B cell (primary cell): ENCODE data around the gene IL22RA2. TPM values are rescaled to one million over a fixed set of nuclear protein-coding genes. Genes with fewer than 3 reads are reported as not detected.

Experiments used
- ATAC-seq: fragments of 200-7000 bp; cut with Tn5 transposase; one replicate; pipeline ENCODE4 v1.10.0; 2021; ENCODE audit warnings: low read depth, mild to moderate bottlenecking, moderate number of reproducible peaks, moderate library complexity
- CTCF ChIA-PET: fragments of 350-600 bp; sonication (Branson Sonifier 250); formaldehyde crosslinking; loops from one replicate; lab custom pipeline; 2021; ENCODE audit warnings: antibody characterized with exemption, inconsistent platforms; lab: Charles Lee
- POLR2A ChIA-PET: fragments of 350-600 bp; sonication (Branson Sonifier 250); formaldehyde crosslinking; loops from one replicate; lab custom pipeline; 2021; ENCODE audit warnings: antibody characterized with exemption; lab: Charles Lee
- DNase-seq: peaks from one replicate; pipeline ENCODE4 v3.0.0; 2013
- H2AFZ ChIP-seq: 2 replicates; pipeline ENCODE4 v1.6.1; 2012; ENCODE audit warnings: mild to moderate bottlenecking, low read depth, low read length; ENCODE audit not compliant: insufficient read depth, poor library complexity, severe bottlenecking
- H3K27ac ChIP-seq, 2 donors: 1 replicate in 1 of 2; 2 replicates in 1 of 2; pipeline ENCODE4 v1.5.1; 2012 to 2013; ENCODE audit warnings: low read length in 2 of 2, mild to moderate bottlenecking in 2 of 2, moderate library complexity in 1 of 2
- H3K27me3 ChIP-seq, 4 experiments: fragments of 200-600 bp in 1 of 4; sonication (generic) in 1 of 4; replicated peaks in 1 of 4; 1 replicate in 2 of 4; 2 replicates in 2 of 4; pipeline versions ENCODE4 v1.6.1 to v1.7.0; 2013 to 2016; ENCODE audit warnings: low read length in 3 of 4, mild to moderate bottlenecking in 2 of 4, mixed read lengths in 1 of 4, moderate library complexity in 1 of 4; ENCODE audit not compliant: insufficient read depth in 4 of 4, control insufficient read depth in 3 of 4; ENCODE audit errors: control extremely low read depth in 1 of 4
- H3K36me3 ChIP-seq, 2 experiments: replicated peaks in 1 of 2; 1 replicate in 1 of 2; 2 replicates in 1 of 2; pipeline versions ENCODE4 v1.6.1 to v1.7.1; 2013; ENCODE audit warnings: low read length in 1 of 2; ENCODE audit not compliant: insufficient read depth in 2 of 2, control insufficient read depth in 1 of 2; ENCODE audit errors: control extremely low read depth in 1 of 2, extremely low read depth in 1 of 2
- H3K4me1 ChIP-seq, 2 donors: fragments of 200-600 bp in 1 of 2; sonication (generic) in 1 of 2; 1 replicate in 1 of 2; 2 replicates in 1 of 2; pipeline versions ENCODE4 v1.5.1 to v1.6.1; 2013 to 2017; ENCODE audit warnings: low read length in 2 of 2; ENCODE audit not compliant: control insufficient read depth in 2 of 2, insufficient read depth in 2 of 2
- H3K4me2 ChIP-seq: replicated peaks from 2 replicates; pipeline ENCODE3; 2012; ENCODE audit warnings: mild to moderate bottlenecking, low read depth, low read length; ENCODE audit not compliant: poor library complexity, severe bottlenecking
- H3K4me3 ChIP-seq, 5 experiments: fragments of 200-600 bp in 1 of 5; sonication (generic) in 1 of 5; 1 replicate in 3 of 5; 2 replicates in 2 of 5; pipeline versions ENCODE4 v1.5.1 to v1.7.0; 2011 to 2016; ENCODE audit warnings: low read length in 4 of 5, mild to moderate bottlenecking in 4 of 5, low read depth in 2 of 5, control low read depth in 1 of 5, moderate library complexity in 1 of 5; ENCODE audit not compliant: insufficient read depth in 1 of 5; ENCODE audit errors: control extremely low read depth in 1 of 5, extremely low read depth in 1 of 5
- H3K79me2 ChIP-seq: fragments of 200-600 bp; sonication (generic); one replicate; pipeline ENCODE4 v1.6.0; 2016; ENCODE audit warnings: low read length; ENCODE audit not compliant: control insufficient read depth, insufficient read depth
- H3K9ac ChIP-seq: fragments of 200-600 bp; sonication (generic); 2 replicates; pipeline ENCODE4 v1.6.1; 2017; ENCODE audit warnings: mild to moderate bottlenecking, low read length, moderate library complexity
- H3K9me3 ChIP-seq, 3 donors: one replicate each; pipeline versions ENCODE4 v1.6.1 to v1.7.1; 2013; ENCODE audit warnings: low read length in 2 of 3; ENCODE audit not compliant: control insufficient read depth in 2 of 3, insufficient read depth in 1 of 3; ENCODE audit errors: control extremely low read depth in 1 of 3
- H4K20me1 ChIP-seq: 2 replicates; pipeline ENCODE4 v1.6.0; 2012; ENCODE audit warnings: mild to moderate bottlenecking, low read length; ENCODE audit not compliant: insufficient read depth, control insufficient read depth, poor library complexity, severe bottlenecking
- H3K27ac Mint-ChIP-seq: one replicate; pipeline ENCODE4 v1.8.0; 2021; ENCODE audit warnings: mixed read lengths
- H3K27me3 Mint-ChIP-seq: one replicate; pipeline ENCODE4 v1.8.0; 2021; ENCODE audit warnings: mixed read lengths
- H3K4me1 Mint-ChIP-seq: one replicate; pipeline ENCODE4 v1.8.0; 2021; ENCODE audit warnings: mixed read lengths
- H3K4me3 Mint-ChIP-seq: one replicate; pipeline ENCODE4 v1.8.0; 2021; ENCODE audit warnings: mixed read lengths
- H3K9me3 Mint-ChIP-seq: one replicate; pipeline ENCODE4 v1.8.0; 2022; ENCODE audit warnings: mixed read lengths; ENCODE audit not compliant: insufficient read depth
- CTCF ChIP-seq: fragments of 200-600 bp; IDR thresholded peaks from one replicate; pipeline ENCODE4 v1.8.0; 2022; ENCODE audit warnings: antibody characterized with exemption, mild to moderate bottlenecking
- EZH2 ChIP-seq: IDR thresholded peaks from 2 replicates; pipeline ENCODE4 v1.6.1; 2012; ENCODE audit warnings: borderline replicate concordance, low read depth, mild to moderate bottlenecking, moderate library complexity, low read length; ENCODE audit not compliant: insufficient read depth, poor library complexity, severe bottlenecking
- WGBS: methylation state at CpG from one replicate; pipeline ENCODE4 v1.1.5; 2013; ENCODE audit warnings: missing lambda C conversion rate; ENCODE audit not compliant: insufficient coverage; 5-methylcytosine and 5-hydroxymethylcytosine counted together
- intact Hi-C: fragments of 100-400 bp; cut with micrococcal nuclease; formaldehyde crosslinking; loops from one replicate; pipeline ENCODE4 v1.10.0; 2022
- polyA plus RNA-seq: library from polyadenylated mRNA; depleted of rRNA; stranded (reverse); fragments of >200 nt; gene quantifications from 2 replicates; pipeline ENCODE4 v1.2.3, GENCODE V29; 2012
- total RNA-seq, 2 donors: library from RNA; stranded (reverse); fragments of 120-200 nt in 1 of 2; gene quantifications; 1 replicate in 1 of 2; 2 replicates in 1 of 2; pipeline versions ENCODE4 v1.2.3 to v1.2.4, GENCODE V29; 2013 to 2022

The IL22RA2 gene
- total and polyA plus RNA-seq, 2 donors (not counting 1 experiment from before 2014, with no cell fraction given), result not detected

- Histone ChIP-seq H3K27me3 (no peaks in the 10 kb centered on the region), H3K79me2 (peaks cover 100% of the 10 kb centered on the region), H3K27ac (peak overlapping the region in 1 of 2 donors; percentile 45), H2AFZ (no peak overlapping the region), H3K9ac (peak overlapping the region; percentile 9), H3K9me3 (peaks cover 0 to 12% (median 9%) of the 10 kb centered on the region in 3 donors), H3K4me1 (peaks cover 52 to 60% of the 10 kb centered on the region in 2 donors), H3K4me2 (peak overlapping the region; percentile 34), H4K20me1 (peaks cover 51% of the 10 kb centered on the region), H3K4me3 (no peak overlapping the region), H3K36me3 (peaks cover 0 to 28% of the 10 kb centered on the region in 2 experiments)
- Mint-ChIP-seq H3K9me3 (peaks cover 3% of the 10 kb centered on the region), H3K4me3 (peak overlapping the region; percentile 18), H3K27ac (peak overlapping the region; percentile 73), H3K27me3 (no peaks in the 10 kb centered on the region), H3K4me1 (peaks cover 85% of the 10 kb centered on the region)
- WGBS, result no CpG with 5 or more reads among the region's 2 CpGs
- ATAC-seq, result no peak
- ChIA-PET CTCF (interaction anchor here (0.9 to 2.3 kb wide), 4 partner anchors 8 to 119 kb away, joined by 3 to 10 read pairs (median 3); no protein-coding TSS in a partner anchor), POLR2A (no interaction called here)
- intact Hi-C loops, result loop anchor here (10.0 kb wide), 1 partner anchor 651 kb away; the partner anchor contains the start of gene TNFAIP3
- TF ChIP-seq EZH2, result no peak
- TF ChIP-seq CTCF, result no peak
- DNase-seq, result no peak
Observed at GRCh38 chr6:137213813-137214212, 40.4 kb upstream of the IL22RA2 start.

GRCh38 chr6:137213331-137213740 is 39.9 kb upstream of the IL22RA2 start:
- ChIA-PET CTCF (interaction anchor here (0.6 to 2.3 kb wide), 5 partner anchors 9 to 119 kb away, joined by 3 to 10 read pairs (median 3); no protein-coding TSS in a partner anchor), POLR2A (no interaction called here)
- Histone ChIP-seq H3K4me3 (no peak overlapping the region), H3K4me2 (peak overlapping the region; percentile 34), H3K9ac (no peak overlapping the region), H3K79me2 (peaks cover 100% of the 10 kb centered on the region), H3K4me1 (peaks cover 52 to 60% of the 10 kb centered on the region in 2 donors), H3K9me3 (peaks cover 0 to 17% (median 14%) of the 10 kb centered on the region in 3 donors), H3K27me3 (no peaks in the 10 kb centered on the region), H2AFZ (no peak overlapping the region), H3K27ac (peak overlapping the region in 1 of 2 donors; percentile 45), H4K20me1 (peaks cover 51% of the 10 kb centered on the region), H3K36me3 (peaks cover 0 to 28% of the 10 kb centered on the region in 2 experiments)
- Mint-ChIP-seq H3K9me3 (peaks cover 3% of the 10 kb centered on the region), H3K27ac (peak overlapping the region; percentile 73), H3K4me3 (peak overlapping the region; percentile 18), H3K27me3 (no peaks in the 10 kb centered on the region), H3K4me1 (peaks cover 81% of the 10 kb centered on the region)
- intact Hi-C loops, result loop anchor here (10.0 kb wide), 1 partner anchor 651 kb away; the partner anchor contains the start of gene TNFAIP3
- WGBS, result 68% methylated on average over 3 of the region's 4 CpGs
- no peak for TF ChIP-seq CTCF
- no peak for TF ChIP-seq EZH2
- no peak for DNase-seq
- ATAC-seq, result no peak
